HepG2 (cell line): ENCODE results near the gene NUDT7. TPM values are rescaled to one million over a fixed set of nuclear protein-coding genes. Genes with fewer than 3 reads are reported as not detected.

Experiments
- ATAC-seq: fragments of 200-7000 bp; cut with Tn5 transposase; 3 replicates; pipeline ENCODE4 v1.9.1; 2020; ENCODE audit warnings: mild to moderate bottlenecking, moderate library complexity
- BruUV-seq: library from RNA; stranded (reverse); fragments of 400-500 nt; replicated peaks from 2 replicates; lab custom pipeline; 2021; lab: Mats Ljungman, UMichigan
- CTCF ChIA-PET: fragments of 300-600 bp; formaldehyde crosslinking; extraction: SDS; loops from one replicate; lab custom pipeline; 2021; ENCODE audit warnings: low total read pairs, inconsistent platforms, low intra/inter-chr PET ratio; lab: Yijun Ruan, JAX
- POLR2A ChIA-PET: fragments of 350-600 bp; sonication (Branson Sonifier 250); formaldehyde crosslinking; loops from one replicate; lab custom pipeline; 2020; ENCODE audit warnings: antibody characterized with exemption, inconsistent platforms; lab: Yijun Ruan, JAX
- DNase-seq: peaks from one replicate; pipeline ENCODE4 v3.0.0-alpha.2; 2015; ENCODE audit warnings: low spot score
- FAIRE-seq: peaks from 3 replicates; lab custom pipeline; 2011; peaks lifted over from hg19 to GRCh38; lab: Jason Lieb, UNC
- H2AFZ ChIP-seq: one replicate; pipeline ENCODE4 v1.6.1; 2011; ENCODE audit warnings: low read length, inconsistent platforms
- H3K27ac ChIP-seq: fragments of 300-600 bp; 3 replicates; pipeline ENCODE4 v1.8.0; 2011; ENCODE audit warnings: mixed run types, mild to moderate bottlenecking, mixed read lengths, low read length, inconsistent platforms; ENCODE audit not compliant: insufficient read depth; ENCODE audit errors: extremely low read length
- H3K27me3 ChIP-seq, 2 experiments: fragments of 200-600 bp in 1 of 2; 2 replicates in 1 of 2; 3 replicates in 1 of 2; pipeline versions ENCODE4 v1.6.0 to v1.8.0; 2011; ENCODE audit warnings: low read length in 2 of 2, mild to moderate bottlenecking in 2 of 2, moderate library complexity in 2 of 2, inconsistent platforms in 1 of 2; ENCODE audit not compliant: insufficient read depth in 2 of 2, control insufficient read depth in 1 of 2
- H3K36me3 ChIP-seq, 2 experiments: fragments of 200-600 bp in 1 of 2; replicated peaks in 1 of 2; 2 replicates in 1 of 2; 3 replicates in 1 of 2; pipeline versions ENCODE4 v1.5.1 to v1.8.0; 2011; ENCODE audit warnings: low read length in 2 of 2, inconsistent platforms in 1 of 2; ENCODE audit not compliant: insufficient read depth in 2 of 2, control insufficient read depth in 1 of 2
- H3K4me1 ChIP-seq: 2 replicates; pipeline ENCODE4 v1.5.1; 2012; ENCODE audit warnings: low read length, inconsistent platforms; ENCODE audit not compliant: insufficient read depth
- H3K4me2 ChIP-seq: 2 replicates; pipeline ENCODE4 v1.6.0; 2011; ENCODE audit warnings: low read depth, low read length, inconsistent platforms
- H3K4me3 ChIP-seq, 3 experiments: fragments of 200-600 bp in 1 of 3; sonication (generic), shearing (Covaris generic) in 1 of 3; replicated peaks in 1 of 3; 2 replicates each; pipeline ENCODE4 v1.5.1; 2011 to 2016; ENCODE audit warnings: low read length in 3 of 3, inconsistent platforms in 2 of 3, low read depth in 2 of 3, mild to moderate bottlenecking in 2 of 3, control low read depth in 1 of 3, mixed read lengths in 1 of 3; ENCODE audit not compliant: insufficient read depth in 1 of 3
- H3K79me2 ChIP-seq: one replicate; pipeline ENCODE4 v1.6.1; 2011; ENCODE audit warnings: low read length, inconsistent platforms; ENCODE audit not compliant: insufficient read depth
- H3K9ac ChIP-seq: 2 replicates; pipeline ENCODE4 v1.6.0; 2011; ENCODE audit warnings: mild to moderate bottlenecking, low read depth, low read length, inconsistent platforms; ENCODE audit not compliant: insufficient read depth
- H3K9me3 ChIP-seq: 2 replicates; pipeline ENCODE4 v1.5.1; 2012; ENCODE audit warnings: mild to moderate bottlenecking, low read length
- H4K20me1 ChIP-seq: 2 replicates; pipeline ENCODE4 v1.6.0; 2011; ENCODE audit warnings: inconsistent platforms, mild to moderate bottlenecking, low read length, moderate library complexity; ENCODE audit not compliant: insufficient read depth
- HES4 ChIP-seq: sonication (generic); formaldehyde crosslinking; IDR thresholded peaks from 2 replicates; pipeline ENCODE4 v1.9.0; 2021; ENCODE audit warnings: mild to moderate bottlenecking, missing genetic modification reagents, borderline replicate concordance
- HHEX ChIP-seq: IDR thresholded peaks from 2 replicates; pipeline ENCODE4 v1.6.1; 2016; ENCODE audit warnings: control low read depth
- HNF4G ChIP-seq, 2 experiments: sonication (generic) in 1 of 2; formaldehyde crosslinking in 1 of 2; IDR thresholded peaks; 2 replicates each; pipeline versions ENCODE4 v1.4.0 to v1.6.1; 2011 to 2020; ENCODE audit warnings: borderline replicate concordance in 2 of 2, low read depth in 2 of 2, mild to moderate bottlenecking in 2 of 2, low read length in 1 of 2, missing genetic modification reagents in 1 of 2, moderate library complexity in 1 of 2
- NFE2 ChIP-seq: sonication (generic); formaldehyde crosslinking; IDR thresholded peaks from 2 replicates; pipeline ENCODE4 v1.4.0; 2020; ENCODE audit warnings: missing genetic modification reagents
- RAD21 ChIP-seq: fragments of 450-650 bp; formaldehyde crosslinking; IDR thresholded peaks from 2 replicates; pipeline ENCODE4 v1.5.0; 2020; ENCODE audit warnings: mild to moderate bottlenecking
- SRF ChIP-seq: IDR thresholded peaks from 2 replicates; pipeline ENCODE4 v1.6.1; 2011; ENCODE audit warnings: mild to moderate bottlenecking, low read depth, low read length, moderate library complexity
- THYN1 ChIP-seq: sonication (generic); formaldehyde crosslinking; IDR thresholded peaks from 2 replicates; pipeline ENCODE4 v1.8.1; 2023; ENCODE audit warnings: low read depth, mild to moderate bottlenecking, moderate library complexity, missing genetic modification reagents, borderline replicate concordance
- U2AF2 ChIP-seq: fragments of 200-400 bp; formaldehyde crosslinking; IDR thresholded peaks from 2 replicates; pipeline ENCODE4 v1.6.1; 2017; ENCODE audit warnings: low read depth, mild to moderate bottlenecking, low read length
- ZNF326 ChIP-seq: sonication (generic); formaldehyde crosslinking; IDR thresholded peaks from 2 replicates; pipeline ENCODE4 v1.4.0; 2020; ENCODE audit warnings: missing genetic modification reagents, borderline replicate concordance
- WGBS: methylation state at CpG from one replicate; pipeline ENCODE4 v1.1.6; 2017; ENCODE audit warnings: low lambda C conversion rate; 5-methylcytosine and 5-hydroxymethylcytosine counted together
- in situ Hi-C: cut with HindIII; loops from 2 replicates; pipeline ENCODE4 v1.10.0; 2017; ENCODE audit warnings: low pct_unique_long_range_greater_than_20kb; ENCODE audit not compliant: extremely low pct_ligation_motif_present
- intact Hi-C: fragments of 100-400 bp; cut with micrococcal nuclease; formaldehyde crosslinking; loops from one replicate; pipeline ENCODE4 v1.10.0; 2022; ENCODE audit not compliant: unreplicated experiment
- polyA plus RNA-seq, 8 experiments: library from polyadenylated mRNA; depleted of rRNA in 3 of 8; stranded (reverse) in 7 of 8; unstranded in 1 of 8; fragments of >200 nt; fragmentation: Illumina TruSeq in 4 of 8; extraction: Trizol in 4 of 8; gene quantifications; 2 replicates each; pipeline versions ENCODE4 v1.2.1 to v1.2.3, GENCODE V29; 2011 to 2016; ENCODE audit warnings: low read depth in 4 of 8, missing spikeins in 1 of 8, mixed read lengths in 1 of 8; ENCODE audit not compliant: insufficient read depth in 1 of 8
- total RNA-seq, 5 experiments: library from RNA; depleted of rRNA; stranded (reverse); fragments of >200 nt; fragmentation: Illumina TruSeq; extraction: Trizol; gene quantifications; 2 replicates each; pipeline ENCODE4 v1.2.3, GENCODE V29; 2016; ENCODE audit warnings: low read depth in 1 of 5

The NUDT7 gene
- total and polyA plus RNA-seq, 2 of the 13 experiments (the other 11 are each of a cell fraction or from before 2014, with no cell fraction given): 14.3 to 23.9 TPM

DNA sequence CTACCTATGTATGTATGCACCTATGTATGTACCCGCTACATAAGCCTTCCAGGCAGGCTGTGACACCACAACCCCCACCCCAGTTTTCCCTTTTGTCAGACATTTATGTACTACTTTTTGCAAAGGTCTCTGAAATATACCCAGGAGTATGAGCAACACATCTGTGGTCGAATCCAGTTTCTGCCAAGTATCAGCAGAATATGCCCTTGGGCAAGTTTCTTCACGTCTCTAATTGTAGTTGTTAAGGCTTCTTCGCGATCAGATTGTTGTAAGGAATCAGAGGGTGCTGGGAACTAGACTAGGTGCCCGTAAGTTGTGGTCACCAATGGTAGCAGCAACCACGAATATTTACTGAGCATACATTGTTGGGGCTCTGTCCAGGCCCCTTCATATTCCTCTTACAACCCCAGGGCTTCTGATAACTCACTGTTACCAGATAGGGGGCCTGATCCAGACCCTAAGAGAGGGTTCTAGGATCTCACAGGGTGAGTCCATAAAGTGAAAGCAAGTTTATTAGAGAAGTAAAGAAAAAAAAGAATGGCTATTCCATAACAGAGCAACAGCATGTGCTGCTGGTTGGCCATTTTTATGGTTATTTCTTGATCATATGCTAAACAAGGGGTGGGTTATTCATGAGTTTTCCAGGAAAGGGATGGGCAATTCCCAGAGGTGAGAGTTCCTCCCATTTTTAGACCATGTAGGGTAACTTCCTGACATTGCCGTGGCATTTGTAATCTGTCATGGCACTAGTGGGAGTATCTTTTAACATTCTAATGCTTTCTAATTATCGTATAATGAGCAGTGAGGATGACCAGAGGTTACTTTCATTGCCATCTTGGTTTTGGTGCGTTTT, 16.6 kb downstream of the NUDT7 start:
- CTCF ChIA-PET: no interaction called here
- no TSS peak for BruUV-seq
- no peak overlapping the region for H3K4me2 ChIP-seq

DNA sequence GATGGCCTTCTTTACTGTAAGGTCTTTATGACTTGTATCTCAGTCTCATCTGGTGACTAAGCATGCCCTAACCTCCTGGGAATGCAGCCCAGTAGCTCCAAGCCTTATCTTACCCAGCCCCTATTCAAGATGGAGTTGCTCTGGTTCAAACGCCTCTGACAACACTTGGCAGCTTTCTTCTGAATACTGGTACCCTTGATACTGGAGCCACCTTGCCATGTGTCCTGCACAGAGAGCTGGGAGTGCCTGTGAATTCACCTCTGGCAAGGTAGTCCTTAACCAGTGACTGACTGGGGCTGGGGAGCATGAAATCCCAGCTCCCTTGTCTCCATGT, 17.2 kb downstream of the NUDT7 start:
- Histone ChIP-seq H3K27me3 (no peaks in the 10 kb centered on the region), H3K9ac (no peak overlapping the region), H3K27ac (no peak overlapping the region), H3K9me3 (0 out of 2 replicates have a peak, but pooled peaks cover 3% of the 10 kb centered on the region), H3K4me3 (no peak overlapping the region), H4K20me1 (no peaks in the 10 kb centered on the region), H3K79me2 (no peaks in the 10 kb centered on the region), H3K4me2 (no peak overlapping the region), H3K4me1 (peaks cover 34% of the 10 kb centered on the region), H2AFZ (no peak overlapping the region), H3K36me3 (no peaks in the 10 kb centered on the region; a peak in 1 of 5 replicates)
- no peak for ATAC-seq
- FAIRE-seq: no peak
- 95% methylated on average over 1 of the region's 1 CpG for WGBS
- ChIA-PET CTCF (no interaction called here), POLR2A (interaction anchor here (1.0 kb wide), 1 partner anchor 10 kb away, joined by 3 read pairs; no protein-coding TSS in a partner anchor)
- no peak for DNase-seq
- TF ChIP-seq HHEX (CRISPR knock-in tag) (no peak), THYN1 (CRISPR knock-in tag) (no peak), NFE2 (CRISPR knock-in tag) (no peak), SRF (no peak), ZNF326 (CRISPR knock-in tag) (no peak)
- in situ Hi-C loops (no loop called here), intact Hi-C loops (no loop called here)
- no TSS peak for BruUV-seq

More for the DNA sequence above, 16.6 kb downstream of the NUDT7 start:
- in situ Hi-C loops (no loop called here), intact Hi-C loops (no loop called here)
- Histone ChIP-seq H3K79me2 (no peaks in the 10 kb centered on the region), H3K36me3 (no peaks in the 10 kb centered on the region; a peak in 1 of 5 replicates), H3K4me1 (peaks cover 34% of the 10 kb centered on the region), H3K27me3 (no peaks in the 10 kb centered on the region), H3K9me3 (0 out of 2 replicates have a peak, but pooled peaks cover 3% of the 10 kb centered on the region), H2AFZ (no peak overlapping the region), H3K4me3 (no peak overlapping the region), H4K20me1 (no peaks in the 10 kb centered on the region), H3K9ac (no peak overlapping the region), H3K27ac (no peak overlapping the region)
- ATAC-seq (no peak), DNase-seq (no peak), FAIRE-seq (no peak)
- POLR2A ChIA-PET: interaction anchor here (1.0 kb wide), 1 partner anchor 11 kb away, joined by 3 read pairs; no protein-coding TSS in a partner anchor
- TF ChIP-seq HNF4G (IDR thresholded peaks at IDR 0.05; ENCODE audit: borderline replicate concordance, low read depth, low read length) (no peak), HNF4G (CRISPR knock-in tag; IDR thresholded peaks at IDR 0.05; ENCODE audit: borderline replicate concordance, low read depth) (no peak), HES4 (CRISPR knock-in tag) (no peak), U2AF2 (no peak), RAD21 (no peak)
- 95% methylated on average over 10 of the region's 10 CpGs for WGBS
